RWPE2 (cell line): ENCODE data around the gene RAB1B.
A peak's percentile ranks its signal among the peaks of the same experiment; 100 is the strongest.

ENCODE experiments used
- ATAC-seq: fragments of 200-7000 bp; cut with Tn5 transposase; 3 replicates; pipeline ENCODE4 v1.9.1; 2021; ENCODE audit warnings: low read depth
- DNase-seq: peaks from one replicate; pipeline ENCODE4 v3.0.0-alpha.2; 2020; ENCODE audit warnings: low spot score
- H3K27ac ChIP-seq: fragments of 450-650 bp; 2 replicates; pipeline ENCODE4 v1.5.1; 2017; ENCODE audit warnings: mild to moderate bottlenecking; ENCODE audit not compliant: poor library complexity, severe bottlenecking
- H3K27me3 ChIP-seq: fragments of 250-450 bp; sonication (Bioruptor Pico); 2 replicates; pipeline ENCODE4 v1.5.1; 2021; ENCODE audit warnings: mild to moderate bottlenecking, moderate library complexity; ENCODE audit not compliant: insufficient read depth, poor library complexity, severe bottlenecking
- H3K36me3 ChIP-seq: fragments of 250-450 bp; sonication (Bioruptor Pico); 2 replicates; pipeline ENCODE4 v1.5.1; 2020; ENCODE audit warnings: low read depth, mild to moderate bottlenecking, moderate library complexity
- H3K4me1 ChIP-seq: fragments of 250-450 bp; sonication (Bioruptor Pico); 2 replicates; pipeline ENCODE4 v1.5.1; 2021; ENCODE audit warnings: mild to moderate bottlenecking, moderate library complexity; ENCODE audit not compliant: insufficient read depth, poor library complexity, severe bottlenecking
- H3K4me3 ChIP-seq: fragments of 250-450 bp; sonication (Bioruptor Pico); 2 replicates; pipeline ENCODE4 v1.5.1; 2021; ENCODE audit warnings: mild to moderate bottlenecking, moderate library complexity; ENCODE audit not compliant: severe bottlenecking
- H3K9me3 ChIP-seq: fragments of 250-450 bp; sonication (Bioruptor Pico); 2 replicates; pipeline ENCODE4 v1.5.1; 2021; ENCODE audit warnings: mild to moderate bottlenecking, moderate library complexity; ENCODE audit not compliant: severe bottlenecking
- TF ChIP-seq, protein P1 (sequence below): fragments of 450-650 bp; IDR thresholded peaks from one replicate; pipeline ENCODE4 v1.5.1; 2017; ENCODE audit warnings: mild to moderate bottlenecking, moderate library complexity; ENCODE audit not compliant: poor library complexity, severe bottlenecking

The RAB1B gene

DNA sequence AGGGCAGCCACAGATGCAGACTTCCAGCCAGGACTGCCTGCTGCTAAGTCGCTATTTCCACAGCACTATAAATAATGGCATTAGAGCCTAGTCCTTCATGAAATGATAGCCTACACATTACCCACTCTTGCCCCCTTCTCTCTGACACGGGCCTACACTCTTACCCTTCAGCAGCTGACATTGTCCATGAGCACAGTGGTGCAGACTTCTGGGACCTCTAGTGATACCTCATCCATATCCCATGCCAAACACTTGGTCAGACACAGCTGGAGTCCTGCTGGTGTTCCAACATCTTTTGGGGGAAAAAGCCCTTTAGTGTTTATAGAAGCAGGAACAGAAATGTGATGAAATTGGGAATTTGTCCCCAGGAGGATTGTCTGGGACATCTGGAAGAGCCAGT, 43.4 kb upstream of the RAB1B start:
- Histone ChIP-seq H3K27ac (no peak overlapping the region), H3K27me3 (no peaks in the 10 kb centered on the region), H3K4me1 (no peaks in the 10 kb centered on the region), H3K36me3 (peaks cover 30% of the 10 kb centered on the region), H3K9me3 (no peaks in the 10 kb centered on the region), H3K4me3 (no peak overlapping the region)
- DNase-seq (peak; percentile 9), ATAC-seq (no peak)
- TF ChIP-seq, protein P1, sequence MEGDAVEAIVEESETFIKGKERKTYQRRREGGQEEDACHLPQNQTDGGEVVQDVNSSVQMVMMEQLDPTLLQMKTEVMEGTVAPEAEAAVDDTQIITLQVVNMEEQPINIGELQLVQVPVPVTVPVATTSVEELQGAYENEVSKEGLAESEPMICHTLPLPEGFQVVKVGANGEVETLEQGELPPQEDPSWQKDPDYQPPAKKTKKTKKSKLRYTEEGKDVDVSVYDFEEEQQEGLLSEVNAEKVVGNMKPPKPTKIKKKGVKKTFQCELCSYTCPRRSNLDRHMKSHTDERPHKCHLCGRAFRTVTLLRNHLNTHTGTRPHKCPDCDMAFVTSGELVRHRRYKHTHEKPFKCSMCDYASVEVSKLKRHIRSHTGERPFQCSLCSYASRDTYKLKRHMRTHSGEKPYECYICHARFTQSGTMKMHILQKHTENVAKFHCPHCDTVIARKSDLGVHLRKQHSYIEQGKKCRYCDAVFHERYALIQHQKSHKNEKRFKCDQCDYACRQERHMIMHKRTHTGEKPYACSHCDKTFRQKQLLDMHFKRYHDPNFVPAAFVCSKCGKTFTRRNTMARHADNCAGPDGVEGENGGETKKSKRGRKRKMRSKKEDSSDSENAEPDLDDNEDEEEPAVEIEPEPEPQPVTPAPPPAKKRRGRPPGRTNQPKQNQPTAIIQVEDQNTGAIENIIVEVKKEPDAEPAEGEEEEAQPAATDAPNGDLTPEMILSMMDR, result no peak

DNA sequence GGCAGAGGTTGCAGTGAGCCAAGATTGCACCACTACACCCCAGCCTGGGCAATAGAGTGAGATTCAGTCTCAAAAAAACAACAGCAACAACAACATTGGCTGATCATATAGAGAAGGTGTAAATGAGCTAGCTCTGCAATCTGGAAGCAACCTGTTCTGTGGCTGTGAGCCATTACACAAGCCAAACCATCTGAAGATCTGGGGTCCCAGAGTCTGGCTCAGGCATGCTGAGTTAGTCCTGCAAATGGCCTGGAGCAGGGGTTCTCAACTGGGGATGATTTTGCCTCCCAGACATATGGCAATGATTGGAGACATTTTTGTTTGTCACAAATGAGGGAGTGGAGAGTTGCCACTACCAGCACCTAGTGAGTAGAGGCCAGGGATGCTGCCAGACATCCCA, 42.3 kb upstream of the RAB1B start:
- TF ChIP-seq, protein P1, result no peak
- Histone ChIP-seq H3K9me3 (no peaks in the 10 kb centered on the region), H3K27ac (no peak overlapping the region), H3K4me3 (no peak overlapping the region), H3K36me3 (peaks cover 30% of the 10 kb centered on the region), H3K27me3 (no peaks in the 10 kb centered on the region), H3K4me1 (no peaks in the 10 kb centered on the region)
- ATAC-seq (no peak), DNase-seq (peak; percentile 8)

DNA sequence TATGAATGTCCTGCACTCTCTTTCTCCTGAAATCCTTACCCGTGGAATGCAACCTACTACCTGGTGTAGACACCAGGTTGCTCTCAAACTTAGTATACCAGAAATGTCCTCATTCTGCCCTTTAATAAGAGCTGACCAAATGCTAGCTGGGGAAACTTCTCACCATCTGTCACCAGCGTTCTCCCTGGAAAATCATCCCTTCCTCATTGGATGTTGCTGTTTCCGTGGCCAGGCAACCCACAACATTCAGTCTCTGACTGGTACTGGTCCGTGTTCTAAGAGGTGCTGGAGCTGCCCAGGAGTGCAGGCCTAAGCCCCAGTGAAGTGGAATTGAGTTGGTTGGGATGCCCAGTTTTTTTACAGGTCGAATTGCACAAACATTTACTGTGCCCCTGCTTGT, 40.7 kb upstream of the RAB1B start:
- TF ChIP-seq, protein P1, result no peak
- Histone ChIP-seq H3K9me3 (no peaks in the 10 kb centered on the region), H3K36me3 (peaks cover 37% of the 10 kb centered on the region), H3K27me3 (no peaks in the 10 kb centered on the region), H3K4me1 (no peaks in the 10 kb centered on the region), H3K27ac (no peak overlapping the region), H3K4me3 (no peak overlapping the region)
- ATAC-seq (no peak), DNase-seq (no peak)

DNA sequence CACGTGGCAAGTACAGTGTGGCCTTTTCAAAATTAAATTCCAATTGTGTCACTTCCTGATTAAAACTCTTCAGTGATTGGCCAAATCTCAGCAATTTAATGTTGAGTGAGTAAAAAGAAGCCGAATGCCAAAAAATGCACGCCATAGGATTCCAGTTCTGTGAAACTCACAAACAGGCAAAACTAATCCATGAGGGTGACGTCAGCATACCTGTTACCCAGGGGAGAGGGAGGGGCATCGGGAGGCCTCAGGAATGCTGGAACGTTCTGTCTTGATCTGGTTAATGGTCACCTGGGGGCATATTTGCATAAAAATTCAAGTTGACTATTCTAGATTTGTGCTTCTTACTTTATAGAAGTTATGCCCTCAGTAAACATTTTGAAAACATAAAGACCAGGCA, 39.9 kb upstream of the RAB1B start:
- Histone ChIP-seq H3K4me1 (no peaks in the 10 kb centered on the region), H3K27ac (no peak overlapping the region), H3K4me3 (no peak overlapping the region), H3K9me3 (no peaks in the 10 kb centered on the region), H3K36me3 (peaks cover 37% of the 10 kb centered on the region), H3K27me3 (no peaks in the 10 kb centered on the region)
- TF ChIP-seq, protein P1, result no peak
- ATAC-seq, result 0 out of 3 replicates have a peak, but pooled peaks have one; percentile 36
- DNase-seq, result no peak

DNA sequence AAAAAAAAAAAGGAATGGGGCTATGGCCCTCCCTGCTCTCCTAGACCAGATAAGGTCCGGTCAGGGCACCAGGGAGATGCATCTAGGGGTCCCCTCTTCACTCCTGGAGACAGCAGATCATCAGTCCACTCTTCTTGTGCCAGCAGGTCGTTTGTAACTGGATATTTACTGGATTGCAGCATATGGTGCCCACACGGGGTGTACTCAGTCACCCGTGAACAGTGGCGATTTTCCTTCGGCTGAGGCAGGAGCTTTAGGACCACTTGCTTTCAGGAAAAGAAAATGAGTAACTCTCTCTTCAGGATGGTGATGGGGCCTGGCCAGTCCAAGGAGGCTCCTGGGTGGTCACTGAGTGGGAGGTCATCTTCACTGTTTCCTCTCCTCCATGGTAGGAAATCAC, 38.3 kb upstream of the RAB1B start:
- no peak overlapping the region for H3K4me3 ChIP-seq
- no peaks in the 10 kb centered on the region for H3K9me3 ChIP-seq
- H3K27ac ChIP-seq, result no peak overlapping the region
- TF ChIP-seq, protein P1, result no peak
- H3K36me3 ChIP-seq, result peaks cover 42% of the 10 kb centered on the region
- no peak for DNase-seq
- ATAC-seq, result no peak
- no peaks in the 10 kb centered on the region for H3K4me1 ChIP-seq
- no peaks in the 10 kb centered on the region for H3K27me3 ChIP-seq
